GM12801 (cell line): Measurements from ENCODE around the gene ZBTB46.

Experiments
- CTCF ChIP-seq: IDR thresholded peaks from one replicate; pipeline ENCODE4 v1.5.1; 2011; ENCODE audit warnings: control low read depth; ENCODE audit not compliant: insufficient read length; ENCODE audit errors: extremely low read depth

Gene ZBTB46

GRCh38 chr20:63789836-63790571 lies 41.1 kb downstream of the ZBTB46 start:
- no peak for TF ChIP-seq CTCF

GRCh38 chr20:63787749-63788148 lies 43.3 kb downstream of the ZBTB46 start:
- TF ChIP-seq CTCF, result no peak

GRCh38 chr20:63787302-63787701 lies 43.8 kb downstream of the ZBTB46 start:
- no peak for TF ChIP-seq CTCF

- no peak for TF ChIP-seq CTCF
Observed at GRCh38 chr20:63785691-63786131, 45.4 kb downstream of the ZBTB46 start.

- no peak for TF ChIP-seq CTCF
Observed at GRCh38 chr20:63783970-63784369, 47.1 kb downstream of the ZBTB46 start.

GRCh38 chr20:63782521-63782971 lies 48.5 kb downstream of the ZBTB46 start:
- TF ChIP-seq CTCF, result no peak

- no peak for TF ChIP-seq CTCF
Observed at GRCh38 chr20:63782051-63782471, 49.0 kb downstream of the ZBTB46 start.
